ENCODE data around the gene MPC1L.
"Not testable (repeated sequence)": the region's sequence is repeated elsewhere in the genome, so short reads cannot be mapped to it uniquely, and the experiment has no call there.

The MPC1L gene

DNA sequence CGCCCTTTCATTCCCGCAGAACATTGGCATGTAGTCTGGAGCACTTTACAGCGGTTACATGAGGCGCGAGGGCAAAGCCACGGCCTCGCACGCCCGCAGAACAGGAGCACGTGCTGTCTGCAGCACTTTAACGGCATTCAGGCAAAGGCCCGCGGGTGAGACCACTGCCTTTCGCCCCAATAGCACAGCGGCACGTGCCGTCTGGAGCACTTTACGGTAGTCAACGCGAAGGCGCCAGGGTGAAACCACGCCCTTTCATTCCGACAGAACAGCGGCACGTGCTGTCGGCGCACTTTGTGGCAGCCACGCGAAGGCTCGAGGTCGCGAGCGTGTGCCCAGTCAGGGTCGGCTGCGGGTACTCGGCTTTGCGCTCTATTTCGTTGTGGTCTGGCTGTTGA lies at the start of gene MPC1L:
Gene MPC1L (plus strand): TSS at position 290 of the 398 bp plus-strand sequence. CDS start 138 bp downstream, outside the sequence.
- no peak for DNase-seq (ENCODE audit: low spot score)

DNA sequence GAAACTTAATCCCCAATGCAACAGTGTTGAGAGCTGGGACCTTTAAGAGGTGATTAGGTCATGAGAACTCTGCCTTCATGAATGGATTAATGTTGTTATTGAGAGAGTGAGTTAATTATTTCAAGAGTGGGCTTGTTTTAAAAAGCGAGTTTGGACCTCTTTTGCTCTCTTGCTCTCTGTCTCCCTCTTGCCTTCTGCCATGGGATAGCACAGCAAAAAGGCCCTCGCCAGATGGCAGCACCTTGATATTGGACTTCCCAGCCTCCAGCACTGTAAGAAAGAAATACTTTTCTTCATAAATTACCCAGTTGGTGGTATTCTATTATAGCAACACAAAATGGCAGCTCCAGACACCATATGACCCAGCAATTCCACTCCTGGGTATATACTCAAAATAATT lies 49.5 kb upstream of the MPC1L start:
- no peak for DNase-seq (ENCODE audit: low spot score)

DNA sequence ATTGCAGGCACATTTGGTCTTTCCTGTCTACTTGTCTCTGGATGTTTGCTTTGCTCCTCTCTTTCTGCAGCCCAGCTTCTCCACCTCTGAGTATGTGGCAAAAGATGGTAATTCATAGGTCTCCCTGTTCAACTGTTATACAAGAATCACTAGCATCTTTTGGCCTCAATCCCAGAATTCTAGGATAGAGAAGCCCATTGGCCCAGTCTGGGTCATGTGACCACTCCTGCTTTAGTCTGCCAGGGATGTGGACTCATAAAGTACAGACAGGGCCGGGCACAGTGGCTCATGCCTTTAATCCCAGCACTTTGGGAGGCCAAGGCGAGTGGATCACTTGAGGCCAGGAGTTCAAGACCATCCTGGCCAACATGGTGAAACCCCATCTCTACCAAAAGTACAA lies 47.8 kb upstream of the MPC1L start:
- DNase-seq (ENCODE audit: low spot score) = not testable (repeated sequence)

DNA sequence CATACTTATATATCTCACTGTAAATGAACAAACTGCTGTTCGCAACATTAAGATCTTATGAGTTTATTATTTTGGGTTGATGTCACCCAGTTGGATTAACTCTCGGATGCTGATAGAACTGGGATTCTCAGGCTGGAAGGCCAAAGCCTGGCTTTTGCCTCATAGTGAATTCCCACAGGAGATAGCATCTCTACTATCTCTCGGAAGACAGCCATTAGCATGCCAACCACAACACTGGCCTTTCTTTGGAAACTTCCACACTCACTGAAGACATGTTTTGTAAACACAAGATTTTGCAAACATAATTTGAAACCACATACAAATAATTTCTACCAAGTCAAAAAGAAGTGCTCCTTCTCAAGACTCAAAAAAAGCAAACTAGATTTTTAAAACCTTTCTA lies 46.9 kb upstream of the MPC1L start:
- no peak for DNase-seq (ENCODE audit: low spot score)

DNA sequence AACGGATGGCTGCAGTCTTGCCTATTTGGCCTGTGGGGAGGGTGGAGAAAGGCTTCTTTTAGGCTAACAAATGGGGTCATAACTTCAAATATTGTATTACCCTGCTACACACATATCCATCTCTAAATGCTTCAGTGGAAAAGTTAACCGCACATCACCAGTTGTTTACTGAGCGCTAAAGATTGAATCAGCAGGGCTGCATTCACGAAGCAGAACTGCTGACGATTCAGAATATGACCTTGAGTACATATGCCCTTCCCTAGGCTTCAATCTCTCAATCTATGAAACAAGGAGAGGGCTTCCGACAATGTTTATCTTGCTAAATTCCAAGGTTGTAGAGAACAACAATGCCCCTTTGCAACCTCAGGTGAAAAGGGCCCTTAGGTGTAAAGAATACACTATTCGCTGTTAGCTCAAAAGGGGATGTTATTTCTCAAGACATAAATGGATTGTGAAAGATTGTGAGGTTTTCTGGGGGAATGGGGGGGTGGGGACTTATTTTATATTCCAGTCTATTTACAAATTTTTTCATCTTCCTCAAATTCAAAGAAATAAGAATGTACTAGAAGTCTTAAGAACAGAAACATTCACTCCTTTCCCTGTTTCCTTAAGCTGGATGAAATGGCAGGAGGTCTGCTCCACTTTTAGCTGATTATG lies 45.1 kb upstream of the MPC1L start:
- DNase-seq (ENCODE audit: low spot score) = no peak

DNA sequence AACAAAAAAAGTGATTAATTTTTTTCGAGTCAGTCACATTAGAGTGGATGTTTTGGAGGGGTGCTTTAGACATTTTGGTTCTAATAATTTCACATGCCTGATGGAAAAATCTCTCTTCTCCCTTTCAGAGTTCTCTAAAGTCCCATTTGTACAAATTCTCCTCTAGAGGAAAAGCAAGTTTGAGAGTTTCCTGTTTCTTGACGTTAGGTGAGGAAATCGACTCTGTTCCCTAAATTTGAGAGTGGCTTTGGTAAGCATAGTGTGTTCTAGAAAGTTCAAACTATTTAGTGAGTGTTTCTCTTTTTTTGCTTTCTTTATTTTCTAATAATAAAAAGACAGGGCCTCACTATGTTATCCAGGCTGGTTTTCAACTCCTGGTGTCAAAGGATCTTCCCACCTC lies 44.1 kb upstream of the MPC1L start:
- DNase-seq (ENCODE audit: low spot score) = no peak

DNA sequence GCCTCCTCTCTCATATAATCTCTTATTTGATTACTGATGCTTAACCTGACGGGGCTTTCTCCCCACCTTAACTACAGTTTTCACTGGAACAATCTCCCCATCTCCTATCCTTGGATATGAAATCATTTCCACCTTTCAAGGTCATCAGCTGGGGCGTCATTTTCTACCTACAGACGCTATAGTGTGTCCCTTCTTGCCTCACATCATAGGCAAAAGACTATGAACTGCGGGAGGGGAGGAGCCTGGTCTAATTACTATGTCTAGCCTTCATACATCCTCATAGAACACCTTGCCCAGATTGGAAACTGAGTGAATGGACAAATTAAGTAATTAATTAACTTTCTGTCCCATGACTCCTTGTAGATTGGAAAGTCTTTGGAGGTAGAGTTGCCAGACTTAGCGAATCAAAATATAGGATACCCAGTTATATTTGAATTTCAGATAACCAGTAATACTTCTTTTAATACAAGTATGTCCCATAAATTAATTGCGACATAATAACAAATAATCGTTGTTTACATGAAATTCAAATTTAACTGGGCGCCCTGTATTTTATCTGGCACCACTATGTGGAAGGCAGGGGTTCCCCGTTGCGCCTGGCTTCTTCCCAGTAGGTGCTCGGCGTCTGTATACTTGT lies 43.2 kb upstream of the MPC1L start:
- DNase-seq (ENCODE audit: low spot score) = no peak

DNA sequence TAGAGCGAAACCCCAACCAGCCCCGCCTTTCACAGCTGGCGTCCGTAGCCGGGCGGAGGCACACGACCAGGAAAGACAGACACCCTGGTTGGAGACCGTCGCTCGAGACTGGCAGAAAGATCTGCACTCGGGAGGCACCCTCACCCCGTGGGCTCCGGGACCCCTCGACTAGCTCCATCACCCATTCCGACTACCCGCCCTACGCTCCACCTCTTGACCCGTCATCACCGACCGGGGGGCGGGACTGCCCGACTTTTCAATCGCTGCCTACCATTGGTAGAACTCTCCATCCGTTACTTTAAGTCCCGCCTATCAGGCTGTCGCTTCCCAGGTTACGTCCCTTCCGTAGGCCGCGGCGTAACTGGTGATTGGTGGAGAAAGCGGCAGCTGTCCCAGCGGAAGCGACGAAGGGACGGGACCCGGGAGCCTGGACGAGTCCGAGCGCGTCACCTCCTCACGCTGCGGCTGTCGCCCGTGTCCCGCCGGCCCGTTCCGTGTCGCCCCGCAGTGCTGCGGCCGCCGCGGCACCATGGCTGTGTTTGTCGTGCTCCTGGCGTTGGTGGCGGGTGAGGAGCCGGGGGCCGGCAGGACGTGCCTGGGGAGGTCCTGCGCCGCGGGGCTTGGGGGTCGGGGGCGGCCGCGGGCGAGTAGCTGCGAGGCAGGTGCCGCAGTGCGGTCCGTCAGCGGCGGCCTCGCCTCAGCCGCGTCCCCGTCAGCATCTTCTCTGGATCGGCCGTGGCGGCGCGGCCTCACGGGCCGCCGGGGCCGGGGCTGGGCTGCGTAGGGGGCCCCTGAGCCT lies 42.5 kb upstream of the MPC1L start, which contains the start of gene ATP6AP2:
Gene ATP6AP2 (plus strand): TSS at position 434 of the 799 bp plus-strand sequence. CDS start 96 bp downstream, at position 530.
- DNase-seq (ENCODE audit: low spot score) = peak; percentile 70

DNA sequence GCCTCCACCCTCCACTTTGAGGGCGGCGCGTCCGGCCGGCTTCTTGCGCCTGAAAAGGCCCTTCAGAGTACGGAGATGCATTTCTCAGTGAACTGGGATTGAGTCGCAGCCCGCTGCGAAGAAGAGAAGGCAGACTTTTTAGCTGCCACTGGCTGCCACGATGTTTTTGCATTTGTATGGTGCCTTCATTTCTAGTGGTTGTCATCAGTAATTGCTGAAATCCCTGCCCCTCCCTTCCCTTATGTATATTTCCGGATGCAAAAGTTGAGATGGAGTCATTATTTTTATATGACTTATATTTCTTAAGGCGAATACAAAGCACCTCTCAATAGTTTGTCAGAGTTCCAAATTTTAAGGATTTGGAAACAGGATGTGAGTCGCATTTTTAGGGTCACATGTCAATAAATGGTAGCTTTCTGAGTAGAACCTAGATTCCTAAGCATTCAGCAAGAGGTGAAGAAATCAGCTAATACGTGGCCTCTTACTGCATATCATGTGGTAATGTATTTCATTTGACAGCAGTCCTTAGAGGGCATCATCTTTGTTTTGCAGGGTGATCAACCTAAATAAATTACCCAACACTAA lies 41.8 kb upstream of the MPC1L start:
- no peak for DNase-seq (ENCODE audit: low spot score)

DNA sequence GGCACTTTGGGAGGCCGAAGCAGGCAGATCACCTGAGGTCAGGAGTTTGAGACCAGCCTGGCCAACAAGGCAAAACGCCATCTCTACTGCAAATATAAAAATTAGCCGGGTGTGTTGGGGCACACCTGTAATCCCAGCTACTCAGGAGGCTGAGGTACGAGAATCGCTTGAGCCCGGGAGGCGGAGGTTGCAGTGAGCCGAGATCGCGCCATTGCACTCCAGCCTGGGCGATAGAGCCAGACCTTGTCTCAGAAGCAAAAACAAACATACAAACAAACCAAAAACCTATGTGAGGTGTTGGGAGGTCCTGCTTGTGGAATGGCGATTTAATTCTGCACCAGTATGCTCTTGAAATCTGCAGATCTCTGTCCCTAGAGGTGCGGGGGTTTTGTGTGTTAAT lies 41.0 kb upstream of the MPC1L start:
- not testable (repeated sequence) for DNase-seq (ENCODE audit: low spot score)

DNA sequence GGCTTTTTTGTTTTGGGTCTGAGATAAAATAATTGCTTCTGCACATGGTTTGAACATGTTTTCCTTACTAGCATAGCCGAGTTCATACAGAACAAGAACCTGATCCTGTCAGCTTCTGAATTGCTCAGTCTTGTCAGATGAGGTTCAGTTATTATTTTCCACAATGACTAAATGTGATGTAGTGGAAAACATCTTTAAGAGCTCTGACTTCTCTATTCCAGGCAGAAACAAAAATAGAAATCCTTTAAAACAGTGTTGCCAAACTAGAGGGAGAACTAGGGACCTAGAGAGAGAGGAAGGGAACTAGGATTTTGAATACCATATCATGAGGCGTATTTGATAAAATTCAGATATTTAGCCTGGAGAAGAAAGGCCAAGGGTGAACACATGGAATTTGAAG lies 40.4 kb upstream of the MPC1L start:
- no peak for DNase-seq (ENCODE audit: low spot score)

DNA sequence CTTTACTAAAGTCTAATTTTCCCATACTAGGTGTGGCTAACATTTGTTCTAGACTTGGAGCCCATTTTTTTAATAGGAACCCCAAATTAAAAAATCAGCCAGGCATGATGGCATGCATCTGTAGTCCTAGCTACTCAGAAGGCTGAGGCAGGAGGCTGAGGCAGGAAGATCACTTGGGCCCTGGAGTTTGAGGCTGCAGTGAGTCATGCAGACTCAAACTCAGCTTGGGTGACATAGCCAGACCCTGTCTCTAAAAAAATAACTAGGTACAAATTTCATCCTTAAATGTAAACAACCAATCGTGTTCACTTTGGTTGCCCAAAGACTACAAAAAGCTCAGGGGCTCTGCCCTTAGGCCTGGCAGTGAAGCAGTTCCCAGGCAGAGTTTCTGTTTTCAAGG lies 35.6 kb upstream of the MPC1L start:
- not testable (repeated sequence) for DNase-seq (ENCODE audit: low spot score)

DNA sequence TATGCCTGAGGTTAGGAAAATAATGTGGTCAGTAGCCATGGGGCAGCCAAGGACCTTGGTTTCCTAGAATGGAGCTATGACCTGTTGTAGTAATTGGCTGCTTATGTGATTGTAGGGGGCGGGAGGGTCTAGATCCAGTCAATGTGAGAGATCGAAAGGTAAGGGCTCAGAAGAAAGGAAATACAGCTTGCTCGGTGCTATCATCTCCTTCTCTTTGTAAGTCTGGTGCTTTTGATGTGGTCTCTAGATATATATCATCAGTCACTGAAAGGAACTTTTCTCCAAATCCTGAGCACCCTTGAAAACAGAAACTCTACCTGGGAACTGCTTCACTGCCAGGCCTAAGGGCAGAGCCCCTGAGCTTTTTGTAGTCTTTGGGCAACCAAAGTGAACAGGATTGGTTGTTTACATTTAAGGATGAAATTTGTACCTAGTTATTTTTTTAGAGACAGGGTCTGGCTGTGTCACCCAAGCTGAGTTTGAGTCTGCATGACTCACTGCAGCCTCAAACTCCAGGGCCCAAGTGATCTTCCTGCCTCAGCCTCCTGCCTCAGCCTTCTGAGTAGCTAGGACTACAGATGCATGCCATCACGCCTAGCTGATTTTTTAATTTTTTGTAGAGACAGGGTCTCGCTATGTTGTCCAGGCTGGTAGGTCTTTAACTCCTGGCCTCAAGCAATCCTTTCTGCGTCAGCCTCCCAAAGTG lies 33.5 kb upstream of the MPC1L start:
- not testable (repeated sequence) for DNase-seq (ENCODE audit: low spot score)

DNA sequence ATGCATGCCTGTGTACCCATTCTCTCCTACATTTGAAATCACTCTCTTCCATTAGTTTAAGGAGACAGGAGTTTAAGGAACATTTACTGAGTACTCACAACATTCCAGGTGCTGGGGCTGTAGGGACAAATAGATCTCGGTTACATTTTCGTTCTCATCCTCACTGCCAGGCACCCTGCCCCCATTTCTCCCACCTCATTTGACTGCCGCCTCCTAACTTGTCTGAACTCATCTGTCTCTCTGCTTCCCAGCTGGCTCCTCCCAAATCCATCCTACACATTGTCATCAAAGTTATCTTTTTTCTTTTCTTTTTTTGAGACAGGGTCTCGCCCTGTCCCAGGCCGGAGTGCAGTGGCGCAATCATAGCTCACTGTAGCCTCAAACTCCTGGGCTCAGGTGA lies 19.8 kb upstream of the MPC1L start:
- DNase-seq (ENCODE audit: low spot score) = no peak

DNA sequence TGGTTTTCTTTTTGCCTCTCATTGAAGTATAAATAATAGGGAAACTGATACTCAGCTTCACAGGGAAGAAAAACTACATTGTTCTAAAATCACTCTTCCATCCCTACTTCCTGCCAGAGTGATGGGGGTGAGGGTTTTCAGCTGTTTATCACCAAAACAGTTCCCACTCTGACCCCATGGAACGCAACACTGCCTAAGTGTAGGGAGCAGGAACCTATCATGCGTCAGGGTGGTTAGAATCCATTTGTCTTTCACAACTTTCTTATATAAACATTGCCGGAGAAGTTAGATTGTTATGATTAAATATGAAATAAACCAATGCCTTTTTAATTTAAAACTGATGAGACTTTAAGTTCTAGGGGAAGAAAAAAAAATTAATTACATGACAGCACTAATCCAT lies 15.8 kb upstream of the MPC1L start:
- DNase-seq (ENCODE audit: low spot score) = no peak

DNA sequence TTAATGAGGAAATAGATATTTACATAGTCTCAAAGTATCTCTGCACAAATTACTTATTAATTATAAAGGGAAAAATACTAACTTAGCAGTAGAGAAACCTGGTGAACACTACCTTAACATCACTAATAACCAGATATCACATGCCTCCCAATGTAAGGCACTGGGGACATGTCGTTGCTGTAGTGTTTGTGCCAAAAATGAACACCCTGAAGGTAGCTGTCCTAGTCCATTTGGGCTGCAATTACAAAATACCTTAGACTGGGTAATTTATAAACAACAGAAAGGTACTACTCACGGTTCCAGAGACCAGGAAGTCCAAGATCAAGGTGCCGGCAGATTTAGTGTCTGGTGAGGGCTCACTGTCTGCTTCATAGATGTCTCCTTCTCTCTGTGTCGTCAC lies 10.7 kb upstream of the MPC1L start:
- no peak for DNase-seq (ENCODE audit: low spot score)

DNA sequence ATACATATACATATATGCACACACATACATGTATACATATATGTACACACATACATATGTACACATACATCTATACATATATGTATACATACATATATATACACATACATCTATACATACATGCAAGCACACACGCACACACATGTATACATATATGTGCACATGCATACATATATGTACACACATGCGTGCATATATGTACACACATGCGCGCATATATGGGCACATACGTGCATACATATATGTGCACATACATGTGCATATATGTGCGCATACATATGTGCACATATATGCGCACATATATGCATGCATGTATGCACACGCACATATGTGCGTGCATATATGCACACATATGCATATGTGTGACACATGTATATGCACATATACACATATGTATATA lies 7.3 kb upstream of the MPC1L start:
- no peak for DNase-seq (ENCODE audit: low spot score)

DNA sequence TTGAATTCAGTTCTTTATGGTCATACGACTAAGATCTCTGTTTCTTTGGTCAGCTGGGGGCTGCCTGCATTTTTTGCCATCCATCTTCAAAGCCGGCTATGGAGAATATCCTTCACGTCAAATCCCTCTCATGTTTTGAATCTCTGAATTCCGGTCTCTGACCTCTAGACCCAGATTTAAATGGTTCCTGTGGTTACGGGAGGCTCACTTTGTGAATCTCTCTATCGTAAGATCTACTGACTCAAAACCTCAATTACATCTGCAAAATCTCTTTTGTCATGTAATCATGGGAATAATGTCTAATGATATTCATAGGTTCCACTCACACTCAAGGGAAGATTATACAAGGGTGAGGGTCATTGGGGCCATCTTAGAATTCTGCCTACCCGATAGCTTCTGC lies 5.7 kb upstream of the MPC1L start:
- DNase-seq (ENCODE audit: low spot score) = no peak

DNA sequence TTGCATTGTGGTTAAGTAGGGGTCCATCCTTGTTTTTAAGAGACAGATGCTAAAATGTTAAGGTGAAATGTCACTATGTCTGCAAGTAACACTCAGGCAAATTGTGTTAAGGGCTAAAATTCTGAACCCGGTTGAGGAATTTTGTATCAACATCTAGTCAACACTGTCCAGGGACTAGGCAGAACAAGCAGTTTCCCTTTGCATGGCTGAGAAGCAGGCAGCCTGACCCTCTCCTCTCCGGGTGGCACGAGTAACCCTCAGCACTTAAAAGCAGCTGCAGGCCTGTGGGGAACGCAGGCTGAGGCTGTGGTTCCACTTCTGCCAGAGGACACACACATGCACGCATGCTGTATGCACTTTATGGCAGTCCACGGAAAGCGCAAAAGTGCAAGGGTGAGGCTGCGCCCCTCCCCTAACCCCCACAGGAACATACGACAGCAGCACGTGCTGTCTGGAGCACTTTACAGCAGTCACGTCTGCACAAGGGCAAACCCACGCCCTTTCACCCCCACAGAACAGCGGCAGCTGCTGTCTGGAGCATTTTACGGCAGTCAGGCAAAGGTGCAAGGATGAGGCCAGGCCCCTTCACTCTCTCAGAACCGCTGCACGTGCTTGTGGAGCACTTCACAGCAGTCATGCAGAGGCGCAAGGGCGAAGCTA lies 619 bp upstream of the MPC1L start:
- DNase-seq (ENCODE audit: low spot score) = no peak

DNA sequence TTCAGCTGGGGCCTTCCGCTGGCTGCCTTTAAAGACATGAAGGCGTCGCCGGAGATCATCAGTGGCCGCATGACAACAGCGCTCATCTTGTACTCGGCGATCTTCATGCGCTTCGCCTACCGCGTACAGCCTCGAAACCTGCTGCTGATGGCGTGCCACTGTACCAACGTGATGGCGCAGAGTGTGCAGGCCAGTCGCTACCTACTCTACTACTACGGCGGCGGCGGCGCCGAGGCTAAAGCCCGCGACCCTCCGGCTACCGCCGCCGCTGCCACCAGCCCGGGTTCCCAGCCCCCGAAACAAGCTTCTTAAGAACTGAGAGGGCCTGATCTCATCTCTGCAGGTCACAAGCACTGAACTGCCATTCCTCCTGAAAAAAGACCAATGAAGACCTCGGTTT lies 437 bp downstream of the MPC1L start:
- DNase-seq (ENCODE audit: low spot score) = no peak

DNA sequence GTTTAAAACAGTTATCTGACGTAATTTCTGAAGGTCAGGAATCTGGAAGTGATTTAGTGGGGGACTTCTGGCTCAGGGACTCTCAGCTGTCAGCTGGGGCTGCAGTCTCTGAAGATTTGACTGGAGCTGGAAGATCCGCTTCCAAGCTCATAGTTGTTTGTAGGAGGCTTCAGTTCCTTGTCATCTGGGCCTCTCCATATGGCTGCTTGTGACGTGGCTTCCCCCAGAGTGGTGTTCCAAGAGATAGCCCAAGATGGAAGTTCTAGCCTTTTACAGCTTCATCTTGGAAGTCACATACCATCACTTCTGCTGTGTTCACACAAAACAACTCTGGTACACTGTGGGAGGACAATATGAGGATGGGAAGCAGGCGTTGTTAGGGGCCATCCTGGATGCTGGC lies 2.1 kb downstream of the MPC1L start:
- DNase-seq (ENCODE audit: low spot score) = no peak

DNA sequence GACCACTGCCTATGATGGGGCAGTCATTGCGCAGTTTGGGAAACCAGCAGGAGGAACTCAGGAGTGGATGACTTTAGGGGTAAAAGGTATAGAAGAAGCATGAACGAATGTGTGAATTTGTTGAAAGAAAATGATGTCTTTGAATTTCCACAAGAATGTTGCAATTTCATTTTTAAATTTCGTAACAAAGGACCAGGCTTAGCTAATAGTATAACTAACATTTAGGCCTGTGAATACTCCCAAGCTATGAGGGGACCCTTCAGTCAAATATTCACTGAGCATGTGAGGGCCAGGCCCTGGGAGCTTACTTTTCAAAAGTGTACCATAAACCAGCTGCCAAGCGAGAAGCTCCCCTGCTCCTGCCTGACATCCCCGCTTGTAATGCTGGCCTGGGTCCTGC lies 5.3 kb downstream of the MPC1L start:
- no peak for DNase-seq (ENCODE audit: low spot score)

Measured in HuH-7 (cell line).